CD4-positive, alpha-beta T cell treated with Interleukin-15 for 4 hours (primary cell): Measurements from ENCODE around the gene ABCC4.

Source experiments
- DNase-seq: peaks from one replicate; pipeline ENCODE4 v3.0.0-alpha.2; 2020; ENCODE audit warnings: low spot score

Gene ABCC4

DNA sequence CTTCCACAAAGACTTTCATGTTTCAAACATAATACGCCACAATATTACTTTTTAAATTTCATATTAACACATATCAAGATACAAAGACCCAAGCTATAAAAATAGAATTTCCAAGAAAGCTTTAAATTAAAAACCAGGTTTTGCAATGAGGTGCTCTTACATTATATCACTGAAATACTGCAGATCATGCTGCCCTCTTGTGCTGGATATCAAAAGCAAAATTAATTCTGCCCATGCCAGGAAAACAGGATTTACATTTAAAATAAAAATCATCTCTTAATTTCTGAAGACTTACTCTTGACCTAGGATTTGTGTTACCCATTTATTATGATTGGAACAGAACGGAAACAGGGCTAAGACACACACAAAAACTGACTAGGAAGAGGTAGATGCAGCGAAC is 145.0 kb downstream of the ABCC4 start:
- no peak for DNase-seq

DNA sequence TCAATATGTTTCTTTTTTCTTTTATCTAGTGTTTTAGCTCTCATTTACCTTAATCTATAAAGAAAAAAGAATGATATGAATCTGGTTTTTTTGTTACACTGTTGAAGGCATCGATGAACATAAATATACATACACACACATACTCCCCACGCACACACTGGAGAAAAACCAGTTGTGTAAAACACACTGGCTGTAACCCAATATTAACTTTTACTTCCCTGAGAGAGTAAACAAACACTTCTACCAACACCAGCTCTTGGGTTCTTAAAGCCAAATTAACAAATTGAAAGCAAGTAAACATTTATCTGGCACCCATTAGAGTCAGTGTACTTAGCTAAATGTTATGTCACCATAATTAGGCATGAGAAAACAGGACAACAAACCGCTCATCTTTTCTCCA is 145.7 kb downstream of the ABCC4 start:
- no peak for DNase-seq

DNA sequence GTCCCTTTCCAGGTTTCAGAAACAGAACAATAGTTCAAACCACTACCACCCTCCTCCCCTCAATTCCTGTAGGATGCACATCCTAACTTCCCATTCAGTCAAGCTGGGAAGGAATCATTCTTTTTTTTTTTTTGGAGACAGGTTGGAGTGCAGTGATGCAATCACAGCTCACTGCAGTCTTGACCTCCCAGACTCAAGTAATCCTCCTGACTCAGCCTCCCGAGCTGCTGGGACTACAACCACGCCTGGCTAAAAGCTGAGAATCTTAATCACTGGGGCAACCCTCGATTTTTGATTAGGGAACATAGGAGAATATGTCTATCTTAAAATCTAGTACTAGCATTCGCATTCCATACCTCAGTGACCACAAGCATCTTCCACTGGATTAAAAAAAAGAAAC is 146.2 kb downstream of the ABCC4 start:
- DNase-seq, result no peak

DNA sequence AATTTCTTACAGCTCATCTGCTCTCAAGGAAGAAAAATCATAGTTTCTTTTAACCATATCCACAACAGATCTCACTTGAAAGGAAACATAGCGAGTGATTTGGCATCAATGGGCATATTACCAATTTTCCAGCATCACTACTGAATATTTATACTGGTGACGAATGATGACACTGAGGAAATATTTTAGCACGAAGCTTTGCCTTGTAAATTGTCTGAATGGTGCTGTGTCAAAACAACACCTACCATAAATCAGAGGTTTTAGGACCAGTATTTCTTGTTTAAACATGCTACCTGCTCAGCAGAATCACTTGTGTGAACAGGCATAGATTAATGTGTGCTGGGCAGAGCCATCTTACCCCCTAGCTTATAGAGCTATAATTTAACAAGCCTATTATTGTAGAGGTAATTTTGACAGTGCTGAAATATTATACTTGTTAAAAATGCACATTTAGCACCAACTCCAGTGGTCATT is 146.8 kb downstream of the ABCC4 start:
- no peak for DNase-seq

DNA sequence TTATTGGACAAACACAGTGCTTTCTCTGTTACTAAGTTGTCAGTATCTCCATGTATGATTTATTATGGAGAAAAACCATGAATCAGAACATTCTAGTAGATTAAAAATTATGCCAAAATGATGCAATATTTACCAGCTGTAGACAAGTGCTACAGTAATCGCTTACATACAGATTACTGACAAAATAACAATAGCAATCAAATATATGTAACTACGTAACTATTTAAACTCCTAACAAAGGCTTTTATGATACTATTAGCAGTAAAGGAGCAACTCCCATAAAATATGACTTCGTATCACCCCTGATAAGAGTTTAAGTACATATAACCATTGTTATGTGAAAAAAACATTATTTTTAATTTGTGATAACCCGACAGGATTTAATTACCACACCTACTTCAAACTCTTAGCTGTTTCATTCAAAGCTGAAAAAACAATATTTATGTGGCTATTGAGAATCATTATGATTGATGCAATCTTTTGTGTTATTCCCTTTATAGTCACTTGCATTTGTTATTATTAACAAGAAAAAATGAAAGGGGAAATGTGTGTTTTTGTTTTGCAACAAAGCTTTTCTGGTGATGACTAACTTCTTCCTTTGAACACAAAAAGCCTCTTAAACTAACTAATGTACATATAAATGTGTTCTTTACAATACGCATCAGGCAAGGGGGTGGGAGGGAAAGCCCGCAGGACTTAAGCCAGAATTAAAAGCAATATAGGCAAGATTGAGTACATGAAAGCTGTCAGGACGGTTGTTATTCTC is 147.4 kb downstream of the ABCC4 start:
- no peak for DNase-seq

DNA sequence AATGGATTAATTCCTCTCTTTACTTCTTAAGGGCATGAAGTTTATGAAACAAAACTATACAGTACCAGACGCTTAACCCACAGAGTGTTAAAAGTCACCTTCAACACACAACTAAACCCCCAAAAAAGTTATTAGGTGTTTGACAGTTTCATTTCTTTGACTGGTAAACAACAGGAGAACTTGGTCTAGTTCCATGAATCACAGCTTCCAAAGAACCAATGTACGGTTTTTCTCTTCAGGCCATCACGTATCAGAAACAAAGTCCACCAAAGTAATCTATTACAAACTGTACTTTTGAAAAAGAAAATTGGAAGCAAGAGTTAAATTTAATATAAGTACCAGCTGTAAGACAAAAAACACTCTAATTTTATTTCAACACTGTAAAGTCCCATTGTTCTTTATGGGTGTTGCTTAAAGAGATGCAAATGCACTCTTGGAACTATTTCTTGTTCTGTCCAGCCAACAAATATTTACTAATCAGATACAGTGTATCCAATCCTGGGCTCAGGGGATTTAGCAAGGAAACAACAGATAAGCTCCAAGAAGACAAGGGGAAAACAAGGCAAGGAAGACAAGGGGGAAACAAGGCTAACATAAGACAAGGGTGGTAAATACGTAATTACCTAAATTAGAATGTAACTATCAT is 149.2 kb downstream of the ABCC4 start:
- DNase-seq, result no peak

DNA sequence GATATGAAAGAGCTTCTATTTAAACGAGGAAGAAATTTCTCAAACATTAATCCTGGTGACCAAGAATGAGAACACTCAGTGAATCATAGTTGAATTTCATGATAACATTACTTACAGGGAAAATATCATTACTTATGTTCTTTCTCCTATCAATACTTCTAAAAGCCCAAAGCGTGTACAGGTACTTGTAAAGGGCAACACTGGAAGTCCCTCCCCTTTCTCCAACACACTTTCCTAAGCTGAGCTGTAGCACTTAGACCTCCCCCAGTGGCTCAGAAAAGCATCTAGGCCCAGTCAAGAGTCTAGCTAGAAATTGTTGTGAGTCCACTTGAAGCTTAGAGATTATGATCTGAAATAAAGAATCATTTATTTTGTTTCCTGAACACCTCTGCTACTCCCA is 150.7 kb downstream of the ABCC4 start:
- no peak for DNase-seq

DNA sequence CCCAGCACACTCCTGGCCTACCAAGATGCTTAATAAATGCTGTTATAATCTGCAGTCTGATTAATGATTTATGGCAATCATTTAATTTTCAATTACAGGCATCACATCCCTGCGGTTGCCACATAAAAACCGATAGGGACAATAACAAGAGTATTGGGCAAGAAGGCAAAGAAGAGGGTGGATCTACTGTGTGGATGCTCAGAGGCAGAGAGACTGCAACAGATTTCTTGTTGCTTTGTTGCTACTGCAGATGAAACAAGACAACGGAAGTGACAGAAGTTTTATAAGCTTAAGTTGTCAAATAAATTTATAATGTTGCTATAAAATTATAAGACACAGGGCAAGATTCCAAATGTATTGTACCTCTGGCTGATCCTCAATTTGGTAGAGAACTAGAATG is 154.8 kb downstream of the ABCC4 start:
- DNase-seq, result no peak

DNA sequence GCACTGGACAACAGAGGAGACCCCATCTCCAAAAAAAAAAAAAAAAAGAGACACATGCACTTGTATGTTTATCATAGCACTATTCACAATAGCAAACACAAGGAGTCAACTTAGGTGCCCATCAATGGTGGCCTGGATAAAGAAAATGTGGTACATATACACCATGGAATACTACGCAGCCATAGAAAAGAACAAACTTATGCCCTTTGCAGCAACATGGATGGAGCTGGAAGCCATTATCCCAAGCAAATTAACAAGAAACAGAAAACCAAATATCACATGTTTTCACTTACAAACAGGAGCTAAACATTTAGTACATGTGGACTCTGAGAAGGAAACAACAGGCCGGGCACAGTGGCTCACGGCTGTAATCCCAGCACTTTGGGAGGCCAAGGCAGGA is 155.7 kb downstream of the ABCC4 start:
- no peak for DNase-seq

DNA sequence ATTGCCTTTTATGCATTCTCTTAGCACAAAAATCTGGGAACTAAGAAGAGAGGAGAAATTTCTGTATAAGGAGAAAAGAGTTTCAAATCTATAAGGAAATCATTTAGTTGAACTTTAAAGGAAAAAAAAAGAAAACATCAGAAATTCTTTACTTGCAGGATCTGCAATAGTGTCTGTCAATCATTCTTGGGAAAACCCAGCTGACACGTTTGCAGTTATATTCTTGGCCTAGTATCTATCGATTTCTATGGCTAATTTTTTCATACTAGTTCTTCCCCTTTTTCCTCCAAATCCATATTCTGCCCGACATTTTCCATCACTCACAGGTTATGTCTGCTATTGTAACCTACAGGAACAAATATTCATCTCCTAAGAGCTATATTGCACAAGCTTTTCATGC is 160.7 kb downstream of the ABCC4 start:
- DNase-seq, result no peak

DNA sequence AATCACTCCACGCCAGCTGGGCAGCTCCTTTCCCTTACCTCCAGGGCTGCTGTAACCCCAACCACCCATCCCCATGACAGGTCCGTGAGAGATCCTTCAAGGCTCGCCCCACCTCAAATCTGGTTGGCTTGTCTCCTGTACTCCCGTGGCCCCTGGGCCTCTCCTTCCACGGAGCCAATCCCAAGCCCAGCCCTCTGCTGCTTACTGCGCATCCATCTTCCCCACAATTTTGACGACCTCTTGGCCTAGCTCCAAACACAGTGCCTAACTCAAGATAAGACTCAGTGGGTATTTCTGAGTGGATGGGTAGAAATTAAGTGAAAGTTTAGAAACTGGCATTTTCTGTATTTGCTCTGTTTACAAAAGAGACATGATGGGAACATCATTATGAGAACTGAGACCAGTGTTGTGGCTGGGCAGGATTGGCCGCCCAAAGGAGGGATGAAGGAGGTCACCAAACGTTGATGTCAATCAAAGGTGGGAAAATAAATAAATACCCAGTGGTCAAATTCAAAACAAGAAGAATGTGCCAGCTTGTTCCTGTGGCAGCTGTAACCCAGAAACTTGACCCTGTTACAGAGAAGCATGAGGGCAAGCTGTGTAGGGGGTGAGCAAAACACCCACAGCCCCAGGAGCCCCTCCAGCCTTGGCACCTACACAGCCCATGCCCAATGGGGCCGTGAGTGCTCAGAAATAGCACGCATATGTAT is 162.2 kb downstream of the ABCC4 start:
- no peak for DNase-seq

DNA sequence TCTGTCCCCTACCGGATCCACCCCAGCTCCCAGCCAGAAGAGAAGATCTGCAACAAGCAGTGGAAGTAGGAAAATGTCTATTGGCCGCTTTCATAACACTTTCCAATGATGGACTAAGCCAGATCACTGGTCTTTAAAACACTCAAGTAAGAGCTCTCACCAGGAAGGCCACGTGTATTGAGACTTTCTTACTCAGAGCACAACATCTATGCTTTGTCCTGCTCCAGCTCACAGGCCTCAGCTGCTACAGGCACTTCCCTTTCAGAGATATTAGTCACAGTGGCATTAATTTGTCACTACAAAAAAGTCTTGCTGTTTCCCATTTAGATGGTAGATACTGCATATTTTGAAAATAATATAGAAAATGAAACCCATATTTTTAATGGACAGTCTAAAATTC is 164.2 kb downstream of the ABCC4 start:
- no peak for DNase-seq

DNA sequence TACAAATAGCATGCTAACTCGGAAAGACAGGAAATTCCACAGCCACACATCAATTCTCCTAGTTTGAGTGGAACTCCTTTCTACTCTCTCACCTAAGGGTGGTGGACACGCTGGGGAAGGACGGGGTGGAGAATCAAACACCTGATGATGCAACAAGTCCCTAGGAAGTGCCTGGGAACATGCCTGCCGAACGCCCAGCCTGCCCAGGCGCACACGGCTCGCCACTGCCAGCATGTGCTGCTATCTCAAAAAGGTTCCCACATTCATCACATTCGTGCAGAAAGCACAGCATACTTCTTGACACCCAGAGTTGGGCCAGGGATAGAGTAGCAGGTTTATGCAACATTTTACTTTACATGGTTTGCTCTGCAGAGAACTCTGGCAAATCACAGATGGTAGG is 164.6 kb downstream of the ABCC4 start:
- no peak for DNase-seq

DNA sequence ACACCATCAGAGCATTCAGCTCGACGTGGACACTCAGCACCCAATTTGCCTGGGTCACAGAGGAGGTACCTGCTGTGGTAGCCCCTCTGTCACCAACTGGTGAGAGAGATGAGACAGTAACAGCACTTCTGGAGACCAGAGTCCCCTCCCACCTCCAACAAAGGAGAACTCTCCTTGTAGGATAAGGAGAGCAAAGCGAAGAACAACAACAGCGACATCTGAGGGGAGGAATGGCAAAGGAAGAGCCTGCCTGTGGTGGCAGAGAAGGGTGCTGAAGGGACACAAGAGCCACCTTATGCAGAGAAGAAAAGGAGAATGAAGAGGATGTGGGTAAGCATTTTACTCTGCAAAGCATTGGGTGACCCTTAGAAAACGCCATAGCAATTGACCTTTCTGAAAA is 167.8 kb downstream of the ABCC4 start:
- no peak for DNase-seq

DNA sequence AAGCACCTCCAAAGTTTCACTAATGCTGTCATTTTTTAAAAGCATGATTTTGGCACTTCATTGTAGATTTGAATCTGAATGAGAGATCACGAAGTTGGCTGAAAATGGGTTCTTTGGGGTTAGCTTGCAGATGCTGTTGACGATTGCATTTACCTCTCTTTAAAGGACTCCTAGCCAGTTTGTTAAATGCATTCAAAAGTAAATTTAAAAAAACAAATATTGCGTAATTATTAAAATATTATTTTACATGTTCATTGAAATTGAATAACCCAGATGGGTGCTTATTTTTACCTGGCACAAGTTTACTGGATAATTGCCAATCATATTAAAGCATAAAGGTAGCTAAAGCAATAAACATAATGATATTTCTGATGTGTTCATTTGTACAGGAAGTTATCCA is 172.2 kb downstream of the ABCC4 start:
- no peak for DNase-seq

DNA sequence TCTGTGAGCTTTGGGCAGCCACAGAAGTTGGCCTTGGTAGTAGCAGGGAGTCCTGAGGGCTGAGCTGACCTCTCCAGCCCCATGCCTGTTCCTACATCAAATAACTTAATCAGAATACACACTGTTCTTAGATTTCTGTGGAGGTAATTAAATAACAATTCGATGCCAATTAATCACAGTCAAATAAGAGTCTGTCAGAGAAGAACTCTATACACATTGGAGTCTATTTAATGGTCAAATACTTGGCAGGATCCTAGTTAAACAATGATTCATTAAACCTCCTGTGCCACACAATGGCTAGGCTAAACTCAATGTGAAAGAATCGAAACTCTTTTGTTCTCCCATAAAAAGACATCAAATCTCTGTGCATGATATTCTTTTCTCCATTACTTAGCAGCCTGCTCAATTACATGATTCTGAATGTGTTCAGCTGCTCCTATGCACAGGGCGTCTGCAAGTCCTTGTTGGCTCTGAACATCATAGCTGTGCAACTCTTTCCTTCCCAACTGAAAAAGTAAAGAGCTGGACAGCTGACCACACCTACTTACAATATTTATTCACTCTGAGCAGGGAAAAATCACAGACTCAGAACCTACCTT is 173.1 kb downstream of the ABCC4 start:
- no peak for DNase-seq

DNA sequence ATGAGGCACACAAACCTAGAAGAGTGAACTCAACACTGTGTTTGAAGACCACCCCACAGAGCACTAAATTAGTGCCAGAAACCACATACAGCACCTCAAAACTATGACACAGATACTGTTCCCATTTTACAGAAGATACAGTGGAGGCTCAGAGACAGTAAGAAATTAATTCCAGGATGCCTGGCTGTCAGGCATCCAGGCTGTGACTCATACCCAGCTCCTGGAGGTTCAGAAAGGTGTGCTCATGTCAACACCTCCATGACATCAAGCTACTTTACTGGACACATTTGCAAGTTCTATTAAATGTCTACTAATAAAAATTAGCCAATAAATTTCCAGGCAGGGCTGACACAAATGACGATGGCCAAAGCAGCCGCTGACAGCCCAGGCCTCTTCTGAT is 176.3 kb downstream of the ABCC4 start:
- no peak for DNase-seq

DNA sequence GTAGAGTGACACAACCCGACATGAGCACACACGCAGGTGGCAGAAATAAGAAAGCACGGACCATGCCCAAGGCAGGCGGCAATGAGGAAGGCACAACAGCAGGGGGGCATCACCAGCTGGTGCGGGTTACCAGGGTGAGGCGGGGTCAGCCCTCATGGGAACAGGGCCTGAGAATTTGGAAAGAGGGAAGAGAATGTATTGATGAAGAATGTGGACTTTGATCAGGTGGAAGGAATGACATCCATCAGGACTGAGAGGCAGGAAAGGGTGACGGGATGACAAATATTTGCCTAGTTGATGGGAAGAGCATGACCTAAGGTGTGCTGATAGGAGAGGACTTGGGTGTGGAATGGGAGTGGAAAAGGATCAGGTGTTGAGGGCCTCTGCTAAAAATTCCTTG is 177.5 kb downstream of the ABCC4 start:
- DNase-seq, result no peak

DNA sequence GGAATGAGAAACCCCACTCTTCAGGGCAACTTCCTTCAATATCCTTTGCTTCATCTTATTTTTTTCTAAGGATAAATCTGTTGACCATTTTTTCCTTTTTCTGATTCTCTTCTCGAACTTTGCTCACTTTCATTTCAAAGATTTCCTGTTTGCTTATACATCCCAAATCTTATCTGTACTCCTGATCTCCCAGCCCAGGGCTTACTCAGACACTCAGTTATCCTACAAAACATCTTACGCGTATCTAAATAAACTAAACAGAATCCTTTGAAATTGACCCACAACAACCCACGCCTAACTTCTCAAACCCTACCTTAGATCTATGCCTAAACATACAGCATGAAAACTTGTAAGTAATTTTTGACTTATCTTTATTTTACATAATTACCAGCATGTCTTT is 179.2 kb downstream of the ABCC4 start:
- no peak for DNase-seq

DNA sequence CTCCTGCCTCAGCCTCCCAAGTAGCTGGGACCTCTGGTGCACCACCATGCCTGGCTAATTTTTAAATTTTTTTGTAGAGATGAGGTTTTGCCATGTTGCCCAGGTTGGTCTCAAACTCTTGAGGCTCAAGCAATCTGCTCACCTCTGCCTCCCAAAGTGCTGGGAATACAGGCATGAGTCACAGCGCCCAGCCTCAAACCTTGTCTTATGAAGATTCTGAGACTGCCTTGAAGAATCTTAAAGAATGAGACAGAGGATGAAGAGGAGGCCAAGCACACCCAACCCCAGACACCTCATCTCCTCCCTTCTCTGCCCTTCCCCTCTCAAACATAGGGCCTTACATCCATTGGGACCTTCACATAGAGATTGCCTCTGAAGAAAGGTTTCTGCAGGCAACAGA is 179.7 kb downstream of the ABCC4 start:
- DNase-seq, result no peak

DNA sequence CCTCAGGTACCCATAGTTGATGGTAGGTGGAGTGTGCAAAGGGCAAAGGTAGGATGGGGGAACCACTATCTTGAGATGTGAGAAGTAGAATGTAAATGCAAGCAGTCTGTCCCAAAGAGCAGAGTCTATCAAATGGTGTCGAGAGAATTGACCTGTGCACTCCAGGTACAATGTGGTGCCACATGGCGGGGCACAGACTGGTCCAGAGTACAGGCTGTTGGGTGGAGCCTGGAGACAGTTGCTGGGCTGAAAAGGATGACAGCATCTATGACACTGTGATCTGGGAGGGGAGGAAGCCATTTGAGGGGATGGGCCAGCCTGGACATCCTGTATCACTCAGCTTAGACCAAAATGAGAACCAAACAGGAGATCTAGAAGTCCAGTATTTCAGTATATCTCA is 180.6 kb downstream of the ABCC4 start:
- DNase-seq, result no peak

DNA sequence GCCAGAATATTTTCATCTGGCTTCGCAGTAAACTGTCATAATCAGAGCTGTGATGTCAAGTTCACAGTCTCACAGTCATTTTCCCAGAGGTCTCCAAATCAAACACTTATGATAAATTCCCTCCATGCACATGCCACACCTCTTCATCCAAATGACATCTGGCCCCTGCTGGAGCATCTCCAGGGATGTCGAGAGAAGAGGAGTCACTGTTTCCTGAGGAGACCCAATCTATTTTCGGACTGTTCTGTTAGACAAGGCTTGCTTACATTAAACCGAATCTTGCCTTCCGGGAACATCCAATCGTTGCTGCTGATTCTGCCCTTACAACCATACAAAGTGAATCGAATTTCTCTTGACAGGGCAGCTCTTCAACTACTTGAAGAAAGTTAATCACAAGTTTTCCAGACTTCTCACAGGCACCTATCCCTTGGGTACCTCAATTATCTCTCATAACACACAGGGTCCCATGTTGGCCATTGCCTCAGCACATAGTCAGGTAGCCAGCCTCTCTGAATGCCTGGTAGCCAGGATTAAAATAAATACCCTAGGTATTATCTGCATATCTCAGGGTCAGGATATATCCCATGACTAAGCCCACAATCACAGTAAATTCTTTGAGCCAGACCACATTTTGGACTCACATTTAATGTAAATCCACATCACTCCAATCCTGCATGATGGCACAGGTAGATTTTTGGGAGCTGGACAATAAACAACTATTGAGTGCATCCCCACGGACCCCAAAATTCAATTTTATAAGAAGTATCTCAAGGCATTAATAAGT is 182.5 kb downstream of the ABCC4 start:
- DNase-seq, result no peak
